Measurements from ENCODE around the gene LRIT3. TPM values are rescaled to one million over a fixed set of nuclear protein-coding genes. Genes with fewer than 3 reads are reported as not detected.

The LRIT3 gene
- total RNA-seq, 2 experiments from 2014 or later, result 0.11 to 0.13 TPM

- no peaks in the 10 kb centered on the region for H3K9me2 ChIP-seq (ENCODE audit: insufficient read depth, low read length)
- no peaks in the 10 kb centered on the region for H3K79me2 ChIP-seq (ENCODE audit: insufficient read depth, low read depth, low read length)
- H4K20me1 ChIP-seq (ENCODE audit: insufficient read depth, low read length), result no peaks in the 10 kb centered on the region
- no peak overlapping the region for H3K4me3 ChIP-seq (ENCODE audit: low read depth, low read length, poor library complexity, severe bottlenecking)
- intact Hi-C loops (cut with micrococcal nuclease; ENCODE audit: unreplicated experiment), result no loop called here
- H3K9me3 ChIP-seq (ENCODE audit: low read length), result no peaks in the 10 kb centered on the region
- H3K36me3 ChIP-seq (ENCODE audit: insufficient read depth, low read length), result no peaks in the 10 kb centered on the region
- H3K4me1 ChIP-seq (ENCODE audit: insufficient read depth, low read length, poor library complexity, severe bottlenecking), result no peaks in the 10 kb centered on the region
- no TSS peak for BruUV-seq (replicated peaks)
- DNase-seq (ENCODE audit: low spot score), result no peak
- H3K27ac ChIP-seq (ENCODE audit: low read depth, low read length, poor library complexity, severe bottlenecking), result no peak overlapping the region
- ChIA-PET POLR2A (interaction anchor here (0.5 to 0.7 kb wide), 2 partner anchors 1254 to 1698 kb away, joined by 3 read pairs; no protein-coding TSS in a partner anchor), CTCF (ENCODE audit: unreplicated experiment) (no interaction called here)
- H3K4me2 ChIP-seq (ENCODE audit: low read length), result no peak overlapping the region
- H2AFZ ChIP-seq (ENCODE audit: low read length), result no peak overlapping the region
- no peak for TF ChIP-seq EZH2phosphoT487 (IDR thresholded peaks at IDR 0.05; ENCODE audit: borderline replicate concordance, low read depth, low read length)
- TF ChIP-seq CTCF (conservative IDR thresholded peaks at IDR 0.05; ENCODE audit: low read length), result no peak
Observed at GRCh38 chr4:109879081-109879480, 31.2 kb downstream of the LRIT3 start.

GRCh38 chr4:109879636-109880314, 31.9 kb downstream of the LRIT3 start:
- no peaks in the 10 kb centered on the region for H3K79me2 ChIP-seq (ENCODE audit: insufficient read depth, low read depth, low read length)
- no peaks in the 10 kb centered on the region for H3K36me3 ChIP-seq (ENCODE audit: insufficient read depth, low read length)
- intact Hi-C loops (cut with micrococcal nuclease; ENCODE audit: unreplicated experiment), result no loop called here
- no peaks in the 10 kb centered on the region for H3K9me3 ChIP-seq (ENCODE audit: low read length)
- no peak overlapping the region for H3K27ac ChIP-seq (ENCODE audit: low read depth, low read length, poor library complexity, severe bottlenecking)
- H3K4me1 ChIP-seq (ENCODE audit: insufficient read depth, low read length, poor library complexity, severe bottlenecking), result no peaks in the 10 kb centered on the region
- no peak for TF ChIP-seq EZH2phosphoT487 (IDR thresholded peaks at IDR 0.05; ENCODE audit: borderline replicate concordance, low read depth, low read length)
- TF ChIP-seq CTCF (conservative IDR thresholded peaks at IDR 0.05; ENCODE audit: low read length), result no peak
- no peak overlapping the region for H3K4me3 ChIP-seq (ENCODE audit: low read depth, low read length, poor library complexity, severe bottlenecking)
- H4K20me1 ChIP-seq (ENCODE audit: insufficient read depth, low read length), result no peaks in the 10 kb centered on the region
- CTCF ChIA-PET (ENCODE audit: unreplicated experiment), result no interaction called here
- H3K9me2 ChIP-seq (ENCODE audit: insufficient read depth, low read length), result no peaks in the 10 kb centered on the region
- POLR2A ChIA-PET, result interaction anchor here (0.5 kb wide), 1 partner anchor 1255 kb away, joined by 3 read pairs; no protein-coding TSS in a partner anchor
- DNase-seq (ENCODE audit: low spot score), result no peak
- no peak overlapping the region for H2AFZ ChIP-seq (ENCODE audit: low read length)
- no peak overlapping the region for H3K4me2 ChIP-seq (ENCODE audit: low read length)
- no TSS peak for BruUV-seq (replicated peaks)

GRCh38 chr4:109886303-109886702, 38.4 kb downstream of the LRIT3 start:
- ChIA-PET POLR2A (no interaction called here), CTCF (ENCODE audit: unreplicated experiment) (no interaction called here)
- no peaks in the 10 kb centered on the region for H3K9me2 ChIP-seq (ENCODE audit: insufficient read depth, low read length)
- H3K36me3 ChIP-seq (ENCODE audit: insufficient read depth, low read length), result no peaks in the 10 kb centered on the region
- no peaks in the 10 kb centered on the region for H3K79me2 ChIP-seq (ENCODE audit: insufficient read depth, low read depth, low read length)
- no peaks in the 10 kb centered on the region for H3K4me1 ChIP-seq (ENCODE audit: insufficient read depth, low read length, poor library complexity, severe bottlenecking)
- H2AFZ ChIP-seq (ENCODE audit: low read length), result no peak overlapping the region
- no peak for DNase-seq (ENCODE audit: low spot score)
- no peak overlapping the region for H3K27ac ChIP-seq (ENCODE audit: low read depth, low read length, poor library complexity, severe bottlenecking)
- H3K4me2 ChIP-seq (ENCODE audit: low read length), result no peak overlapping the region
- no peaks in the 10 kb centered on the region for H4K20me1 ChIP-seq (ENCODE audit: insufficient read depth, low read length)
- no peak overlapping the region for H3K4me3 ChIP-seq (ENCODE audit: low read depth, low read length, poor library complexity, severe bottlenecking)
- H3K9me3 ChIP-seq (ENCODE audit: low read length), result no peaks in the 10 kb centered on the region
- intact Hi-C loops (cut with micrococcal nuclease; ENCODE audit: unreplicated experiment), result no loop called here
- TF ChIP-seq EZH2phosphoT487 (IDR thresholded peaks at IDR 0.05; ENCODE audit: borderline replicate concordance, low read depth, low read length) (no peak), CTCF (conservative IDR thresholded peaks at IDR 0.05; ENCODE audit: low read length) (no peak)
- no TSS peak for BruUV-seq (replicated peaks)

All from OCI-LY7 (cell line).